Measurements from ENCODE around the gene ZNF670. TPM values are rescaled to one million over a fixed set of nuclear protein-coding genes. Genes with fewer than 3 reads are reported as not detected.
"Not testable (repeated sequence)": the region's sequence is repeated elsewhere in the genome, so short reads cannot be mapped to it uniquely, and the experiment has no call there.

The ZNF670 gene
- total RNA-seq, 4 donors from 2014 or later, result 2.1 to 4.3 (median 2.5) TPM

DNA sequence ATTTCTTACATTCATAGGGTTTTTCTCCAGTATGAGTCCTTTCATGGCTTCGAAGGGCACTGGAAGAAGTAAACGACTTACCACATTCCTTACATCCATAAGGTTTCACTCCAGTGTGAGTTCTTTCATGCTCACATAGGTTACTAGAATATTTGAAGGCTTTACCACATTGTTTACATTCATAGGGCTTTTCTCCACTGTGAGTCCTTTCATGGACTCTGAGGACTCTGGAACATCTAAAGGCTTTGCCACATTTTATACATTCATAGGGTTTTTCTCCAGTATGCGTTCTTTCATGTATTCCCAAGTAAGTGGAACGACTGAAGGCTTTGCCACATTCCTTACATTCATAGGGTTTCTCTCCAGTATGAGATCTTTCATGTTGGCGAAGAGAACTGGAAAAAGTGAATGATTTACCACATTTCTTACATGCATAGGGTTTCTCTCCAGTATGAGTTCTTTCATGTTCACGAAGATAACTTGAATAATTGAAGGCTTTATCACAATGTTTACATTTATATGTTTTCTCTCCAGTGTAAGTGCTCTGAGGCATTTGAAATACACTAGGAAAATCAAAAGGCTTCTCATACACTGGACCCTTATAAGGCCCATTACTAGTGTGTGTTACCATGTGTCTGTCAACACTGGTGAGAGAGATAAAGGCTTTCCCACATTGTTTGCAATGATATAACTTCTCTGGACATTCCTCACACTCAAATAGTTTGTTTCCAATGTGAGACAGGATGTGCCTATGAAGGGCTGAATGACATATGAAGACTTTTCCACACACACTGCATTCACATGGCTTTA lies 40.9 kb downstream of the ZNF670 start:
- H3K36me3 ChIP-seq, result peaks cover 36% of the 10 kb centered on the region
- H3K27ac ChIP-seq, result no peak overlapping the region
- no peak overlapping the region for H3K4me3 ChIP-seq
- 97% methylated on average over 6 of the region's 6 CpGs for WGBS
- TF ChIP-seq POLR2A (IDR thresholded peaks at IDR 0.05), result no peak
- TF ChIP-seq POLR2AphosphoS5 (IDR thresholded peaks at IDR 0.05), result no peak
- no peaks in the 10 kb centered on the region for H3K27me3 ChIP-seq
- H3K9me3 ChIP-seq, result peaks cover 42% of the 10 kb centered on the region
- H3K4me1 ChIP-seq, result no peaks in the 10 kb centered on the region
- DNase-seq (ENCODE audit: low spot score in 2 of 2), result no peak

DNA sequence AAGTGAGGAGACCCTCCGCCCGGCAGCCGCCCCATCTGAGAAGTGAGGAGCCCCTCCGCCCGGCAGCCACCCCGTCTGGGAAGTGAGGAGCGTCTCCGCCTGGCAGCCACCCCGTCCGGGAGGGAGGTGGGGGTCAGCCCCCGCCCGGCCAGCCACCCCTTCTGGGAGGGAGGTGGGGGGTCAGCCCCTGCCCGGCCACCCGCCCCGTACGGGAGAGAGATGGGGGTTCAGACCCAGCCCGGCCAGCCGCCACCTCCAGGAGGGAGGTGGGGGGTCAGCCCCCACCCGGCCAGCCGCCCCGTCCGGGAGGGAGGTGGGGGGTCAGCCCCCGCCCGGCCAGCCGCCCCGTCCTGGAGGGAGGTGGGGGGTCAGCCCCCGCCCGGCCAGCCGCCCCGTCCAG lies 46.3 kb downstream of the ZNF670 start:
- not testable (repeated sequence) for H3K4me3 ChIP-seq; H3K27me3 ChIP-seq; H3K4me1 ChIP-seq; DNase-seq (ENCODE audit: low spot score in 2 of 2); H3K27ac ChIP-seq
- Histone ChIP-seq H3K9me3 (peaks cover 42% of the 10 kb centered on the region), H3K36me3 (peaks cover 19% of the 10 kb centered on the region)
- WGBS, result no CpG with 5 or more reads among the region's 30 CpGs

Other genes starting within 250 kb of the ZNF670 start
- 100 to 1,000 TPM in 1 of 4 donors, 10 to 100 TPM in 3; 32.2 to 106 (median 38.2) TPM for gene AHCTF1, start 146.9 kb downstream of the ZNF670 start, total RNA-seq
- under 1 TPM in 1 of 4 donors, not detected in 3; 0.70 TPM for gene ZNF695, start 70.8 kb downstream of the ZNF670 start, total RNA-seq
- gene ZNF669, start 25.5 kb upstream of the ZNF670 start, total RNA-seq, result 10 to 100 TPM in 1 of 4 donors, 1 to 10 TPM in 3; 4.6 to 10.5 (median 5.8) TPM
- gene ZNF124, start 93.2 kb upstream of the ZNF670 start, total RNA-seq, result 10 to 100 TPM; 12.6 to 15.1 (median 14.4) TPM
- not detected for gene VN1R5, start 177.3 kb upstream of the ZNF670 start, total RNA-seq

Measured in suprapubic skin (tissue), 4 donors.